ENCODE measurements around the gene S100A9.
"Not testable (repeated sequence)": the region's sequence is repeated elsewhere in the genome, so short reads cannot be mapped to it uniquely, and the experiment has no call there.

S100A9 gene

GRCh38 chr1:153390938-153391710 lies 33.5 kb downstream of the S100A9 start, which contains the start of gene S100A8:
Gene S100A8, minus strand, starts transcription at chr1:153391073. Its CDS starts 538 bp downstream, at chr1:153390535.
- DNase-seq = no peak

DNA sequence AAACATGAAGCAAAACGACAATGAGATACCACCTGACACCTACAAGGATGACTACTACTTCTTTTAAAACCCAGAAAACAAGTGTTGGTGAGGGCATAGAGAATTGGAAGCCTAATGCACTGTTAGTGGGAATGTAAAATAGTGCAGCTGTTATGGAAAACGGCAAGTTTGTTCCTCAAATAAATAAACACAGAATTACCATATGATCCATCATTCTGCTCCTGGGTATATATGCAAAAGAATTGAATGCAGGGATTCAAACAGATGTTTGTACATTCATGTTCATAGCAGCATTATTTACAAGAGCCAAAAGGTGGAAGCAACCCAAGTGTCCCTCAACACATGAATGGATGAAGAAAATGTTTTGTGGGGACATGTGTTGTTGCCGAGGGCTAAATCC lies 34.6 kb downstream of the S100A9 start:
- DNase-seq = no peak

GRCh38 chr1:153392822-153393221 lies 35.2 kb downstream of the S100A9 start:
- DNase-seq = no peak

DNA sequence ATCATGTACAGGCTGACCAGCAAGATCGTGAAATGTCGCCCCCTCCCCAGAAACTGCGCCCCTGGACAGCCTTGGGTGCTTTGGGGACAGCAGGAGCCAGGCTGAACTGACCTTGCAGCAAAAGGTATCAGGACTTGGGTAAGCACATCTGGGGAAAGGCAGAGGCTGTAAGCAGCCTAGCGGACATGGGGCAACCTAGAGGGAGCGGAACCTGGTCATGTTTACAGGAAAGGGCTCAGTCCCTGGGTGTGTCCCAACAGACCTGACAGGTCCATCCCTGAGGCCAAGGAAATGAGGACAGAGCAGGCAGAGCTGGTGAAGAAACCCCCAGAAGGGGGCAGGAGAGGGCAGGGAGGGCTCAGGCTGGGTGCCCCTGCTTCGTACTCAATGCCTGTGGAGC lies 36.3 kb downstream of the S100A9 start:
- no peak for DNase-seq

DNA sequence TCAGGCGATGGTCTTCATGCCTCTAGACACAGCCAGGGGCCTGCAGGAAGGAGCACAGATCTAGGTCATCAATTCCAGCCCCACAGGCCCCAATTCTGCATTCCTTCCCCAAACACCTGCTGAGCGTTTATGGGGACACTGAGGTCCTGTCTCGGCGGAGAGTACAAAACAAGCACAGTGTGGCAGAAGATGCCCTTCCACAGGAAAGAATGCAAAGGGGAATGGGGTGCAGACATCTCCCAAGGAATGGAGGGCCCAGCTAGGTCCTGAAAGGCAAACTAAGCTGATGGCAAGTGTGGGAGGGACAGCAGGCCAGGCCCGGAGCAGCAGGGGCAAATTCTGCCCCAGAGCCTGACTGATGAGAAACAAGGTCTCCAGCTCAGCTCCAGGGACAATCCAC lies 36.7 kb downstream of the S100A9 start:
- DNase-seq = no peak

- no peak for DNase-seq
Measured at GRCh38 chr1:153395136-153395685, 37.6 kb downstream of the S100A9 start.

DNA sequence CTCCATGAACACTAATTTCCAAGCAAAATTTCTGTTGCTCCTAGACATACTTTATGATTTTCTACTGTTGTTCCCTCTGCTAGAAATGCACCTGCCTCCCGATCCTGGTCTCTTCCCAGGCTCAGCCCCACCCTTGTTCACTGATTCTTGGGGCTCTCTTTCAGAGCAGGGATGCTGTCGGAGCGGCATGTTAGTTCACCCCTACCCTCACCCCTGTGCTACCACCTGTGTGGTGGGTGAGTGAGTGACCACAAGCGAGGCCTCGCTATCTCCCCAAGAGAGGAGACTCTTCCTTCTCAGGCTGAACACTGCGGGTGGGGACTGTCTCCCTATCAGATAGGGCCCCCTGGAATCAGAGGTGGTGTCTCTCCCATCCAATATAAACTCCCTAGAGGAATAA lies 38.1 kb downstream of the S100A9 start:
- no peak for DNase-seq

DNA sequence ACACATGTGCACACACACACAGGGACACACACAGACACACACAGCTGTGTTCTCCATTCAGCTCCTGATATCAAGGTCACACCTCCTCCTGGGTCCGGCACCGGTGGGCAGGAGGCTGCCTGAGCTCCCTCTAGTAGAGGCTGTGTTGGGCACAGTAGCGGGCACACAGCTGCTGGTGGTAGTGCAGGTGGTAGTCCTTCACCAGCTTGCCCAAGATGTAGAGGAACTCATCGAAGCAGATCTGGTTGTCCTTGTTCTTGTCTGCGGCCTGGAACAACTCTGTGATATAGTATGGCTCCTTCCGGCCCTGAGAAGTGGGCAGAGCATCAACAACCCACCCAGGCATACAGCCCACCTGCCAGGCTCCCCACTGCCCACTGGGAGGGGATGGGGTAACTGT lies 38.8 kb downstream of the S100A9 start:
- no peak for DNase-seq

DNA sequence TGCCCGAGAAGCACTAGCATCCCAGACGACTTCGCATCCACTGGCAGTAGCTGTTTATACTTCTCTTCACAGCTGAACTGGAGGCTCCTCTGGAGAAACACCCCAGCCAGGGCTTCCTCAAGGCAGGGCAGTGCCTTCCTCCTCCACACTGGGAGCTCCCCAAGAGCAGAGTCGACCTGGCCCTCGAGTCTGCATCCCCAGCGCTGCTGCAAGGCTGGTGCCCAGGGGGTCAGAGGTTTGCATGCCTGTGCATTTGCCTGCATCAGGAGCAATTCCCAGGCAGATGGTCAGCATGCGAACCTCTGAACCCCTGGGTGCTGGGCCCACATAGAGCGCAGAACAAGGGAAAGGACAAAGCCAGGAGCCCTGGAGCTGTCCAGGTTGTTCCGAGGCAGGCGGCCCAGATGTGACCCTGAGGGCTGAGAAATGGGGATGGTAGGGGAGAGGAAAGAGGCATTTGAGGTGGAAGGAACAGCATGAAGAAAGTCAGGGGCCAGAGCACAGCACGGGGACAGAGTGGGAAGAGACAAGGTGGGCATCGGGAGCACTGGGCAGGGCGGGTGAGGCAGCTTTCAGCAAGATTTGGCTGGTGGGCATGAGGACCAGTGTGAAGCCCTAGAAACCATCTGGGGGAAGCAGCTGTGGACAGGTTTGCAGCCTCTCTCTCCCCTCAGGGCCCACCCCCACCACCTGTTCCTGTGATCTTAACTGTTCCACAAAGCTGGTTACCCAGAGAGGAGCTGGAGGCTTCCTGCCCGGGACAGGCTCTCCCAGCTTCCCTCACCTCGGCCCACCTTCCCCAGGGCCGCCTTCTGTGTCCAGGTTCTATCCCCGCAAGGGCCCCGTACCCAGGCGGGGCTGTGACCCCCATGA lies 39.6 kb downstream of the S100A9 start:
- DNase-seq = no peak

- no peak for DNase-seq
Measured at GRCh38 chr1:153397924-153398651, 40.4 kb downstream of the S100A9 start.

GRCh38 chr1:153399401-153400055 lies 41.9 kb downstream of the S100A9 start:
- DNase-seq = no peak

DNA sequence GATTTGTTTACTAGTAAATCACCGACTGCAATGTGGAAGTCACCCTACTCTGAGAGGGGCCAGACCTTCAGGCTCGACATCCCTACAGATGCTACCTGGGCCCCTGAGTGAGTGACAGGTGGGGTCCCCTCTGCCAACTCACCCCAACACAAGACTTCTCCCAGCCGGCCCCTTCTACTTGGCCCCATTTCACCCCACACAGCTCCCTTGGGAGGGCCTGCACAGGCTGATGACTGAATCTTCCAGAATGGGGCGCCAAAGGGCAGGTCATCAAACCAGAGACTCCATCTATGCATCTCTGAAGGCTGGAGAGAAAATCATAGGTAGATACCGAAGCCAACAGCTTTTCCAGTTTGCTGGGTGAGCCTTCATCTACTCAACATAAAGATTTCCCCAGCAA lies 42.6 kb downstream of the S100A9 start:
- no peak for DNase-seq

- no peak for DNase-seq
Measured at GRCh38 chr1:153401461-153401860, 43.8 kb downstream of the S100A9 start.

- no peak for DNase-seq
Measured at GRCh38 chr1:153402226-153402625, 44.6 kb downstream of the S100A9 start.

- DNase-seq = no peak
Measured at GRCh38 chr1:153403421-153404085, 45.9 kb downstream of the S100A9 start.

GRCh38 chr1:153404086-153404635 lies 46.5 kb downstream of the S100A9 start:
- DNase-seq = no peak

DNA sequence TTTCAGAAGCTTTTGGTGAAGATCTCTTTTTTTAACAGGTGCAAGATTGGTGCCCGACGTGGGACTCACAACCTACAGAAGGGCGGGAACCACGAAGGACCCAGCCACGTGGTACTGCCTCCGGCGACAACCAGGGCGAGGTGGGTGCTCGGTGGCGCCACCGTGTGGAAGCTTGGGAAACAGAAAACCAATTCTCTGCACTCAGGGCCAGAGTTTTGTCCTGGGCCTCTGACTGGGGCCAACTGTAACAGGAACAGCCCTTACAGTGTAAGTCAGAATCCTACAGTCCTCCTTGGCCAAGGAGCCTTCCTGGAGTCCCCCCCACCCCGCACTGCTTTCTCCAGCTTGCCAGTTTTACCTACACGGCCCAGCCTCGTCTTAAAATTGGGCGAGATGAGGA lies 47.1 kb downstream of the S100A9 start:
- DNase-seq = no peak

DNA sequence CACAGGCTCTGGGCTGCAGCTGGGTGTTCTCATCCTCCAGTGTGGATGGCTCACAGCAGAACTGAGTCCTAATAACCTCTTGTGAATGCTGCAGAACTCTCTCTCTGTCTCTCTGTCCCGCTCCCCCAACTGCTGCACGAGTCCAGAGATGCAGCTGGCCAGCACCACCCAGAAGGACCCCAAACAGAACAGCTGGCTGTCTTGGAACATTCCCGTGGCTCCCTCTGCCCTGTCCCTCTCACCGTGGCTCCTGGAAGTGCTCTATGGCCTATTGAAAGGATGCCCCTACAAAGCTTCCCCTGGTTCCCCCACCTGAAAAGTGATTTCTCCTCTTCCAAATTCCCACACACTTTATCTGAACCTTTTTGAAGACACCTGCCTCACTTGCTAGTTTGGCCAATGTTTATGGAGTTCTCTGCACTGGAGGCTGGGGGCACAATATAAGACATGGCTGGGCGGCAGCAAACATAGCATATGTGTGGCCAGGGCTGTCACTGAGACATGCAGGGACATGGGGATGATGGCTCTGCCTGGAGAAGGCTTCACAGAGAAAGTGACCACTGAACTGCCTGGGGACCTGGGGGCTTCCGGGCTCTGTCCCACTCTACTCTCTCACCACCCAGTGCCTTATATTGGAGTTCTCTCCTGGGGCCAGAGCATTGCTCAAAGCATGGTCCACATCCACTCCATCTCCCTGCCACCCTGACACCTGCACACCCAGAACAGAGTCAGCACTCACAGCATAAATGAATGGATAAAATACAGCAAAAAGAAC lies 48.4 kb downstream of the S100A9 start:
- DNase-seq = not testable (repeated sequence)

GRCh38 chr1:153407274-153407673 lies 49.6 kb downstream of the S100A9 start:
- DNase-seq = not testable (repeated sequence)

Data from NCI-H510A treated with DMSO at 0.1 percent for 48 hours (cell line).